ENCODE measurements around the gene DDB1. TPM values are rescaled to one million over a fixed set of nuclear protein-coding genes. Genes with fewer than 3 reads are reported as not detected.

DDB1 gene
- total RNA-seq, 1 donor from 2014 or later: 268 TPM

DNA sequence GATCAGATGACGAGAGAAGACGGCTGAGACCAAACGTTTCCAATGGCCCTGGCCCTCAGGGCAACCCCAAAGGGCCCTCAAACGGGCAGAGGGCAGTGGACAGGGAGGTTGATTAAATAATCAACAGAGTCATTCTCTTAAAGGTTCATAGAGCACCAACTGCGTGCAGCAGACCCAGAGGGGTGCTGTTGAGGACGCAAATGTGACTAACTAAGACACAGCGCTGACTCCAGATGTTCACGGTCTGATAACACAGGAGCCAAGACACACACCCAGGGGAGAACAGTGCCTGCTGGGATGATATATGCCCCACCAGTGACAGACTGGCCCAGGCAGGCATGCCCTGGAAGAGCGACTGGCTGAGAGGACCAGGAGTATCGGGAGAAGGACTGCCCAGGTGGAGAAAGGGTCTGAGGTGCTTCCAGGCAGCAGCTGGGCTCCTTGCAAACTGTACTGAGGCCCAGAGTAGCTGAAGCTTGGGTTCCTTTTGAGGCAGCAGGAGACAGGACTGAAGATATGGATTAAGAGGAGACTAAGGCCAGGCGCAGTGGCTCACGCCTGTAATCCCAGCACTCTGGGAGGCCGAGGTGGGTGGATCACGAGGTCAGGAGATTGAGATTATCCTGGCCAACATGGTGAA lies 45.4 kb downstream of the DDB1 start:
- H3K4me3 Mint-ChIP-seq: no peak overlapping the region
- H3K4me1 Mint-ChIP-seq: no peaks in the 10 kb centered on the region
- no peak overlapping the region for H3K27ac Mint-ChIP-seq
- H3K27me3 Mint-ChIP-seq: peaks cover 2% of the 10 kb centered on the region
- H3K9me3 Mint-ChIP-seq: no peaks in the 10 kb centered on the region
- DNase-seq: no peak
- intact Hi-C loops (cut with micrococcal nuclease): no loop called here
- H3K36me3 Mint-ChIP-seq (ENCODE audit: low read depth): peaks cover 9% of the 10 kb centered on the region

GRCh38 chr11:61283613-61284012 lies 49.3 kb downstream of the DDB1 start:
- Mint-ChIP-seq H3K36me3 (ENCODE audit: low read depth) (peaks cover 9% of the 10 kb centered on the region), H3K27me3 (no peaks in the 10 kb centered on the region), H3K4me1 (peaks cover 2% of the 10 kb centered on the region), H3K4me3 (no peak overlapping the region), H3K27ac (no peak overlapping the region), H3K9me3 (no peaks in the 10 kb centered on the region)
- intact Hi-C loops (cut with micrococcal nuclease): no loop called here
- DNase-seq: no peak

GRCh38 chr11:61281581-61282250 lies 51.2 kb downstream of the DDB1 start:
- Mint-ChIP-seq H3K4me3 (no peak overlapping the region), H3K36me3 (ENCODE audit: low read depth) (peaks cover 8% of the 10 kb centered on the region), H3K9me3 (no peaks in the 10 kb centered on the region), H3K4me1 (peaks cover 2% of the 10 kb centered on the region), H3K27ac (no peak overlapping the region), H3K27me3 (no peaks in the 10 kb centered on the region)
- intact Hi-C loops (cut with micrococcal nuclease): no loop called here
- peak; percentile 70 for DNase-seq

- Mint-ChIP-seq H3K9me3 (no peaks in the 10 kb centered on the region), H3K27me3 (no peaks in the 10 kb centered on the region), H3K4me1 (peaks cover 2% of the 10 kb centered on the region), H3K36me3 (ENCODE audit: low read depth) (peaks cover 6% of the 10 kb centered on the region), H3K4me3 (no peak overlapping the region), H3K27ac (no peak overlapping the region)
- intact Hi-C loops (cut with micrococcal nuclease): no loop called here
- no peak for DNase-seq
These were observed 51.9 kb downstream of the DDB1 start for GRCh38 chr11:61280883-61281580.

GRCh38 chr11:61279934-61280659 lies 52.8 kb downstream of the DDB1 start:
- Mint-ChIP-seq H3K9me3 (no peaks in the 10 kb centered on the region), H3K36me3 (ENCODE audit: low read depth) (peaks cover 2% of the 10 kb centered on the region), H3K27ac (no peak overlapping the region), H3K4me3 (no peak overlapping the region), H3K27me3 (no peaks in the 10 kb centered on the region), H3K4me1 (peaks cover 2% of the 10 kb centered on the region)
- intact Hi-C loops (cut with micrococcal nuclease): no loop called here
- no peak for DNase-seq

- intact Hi-C loops (cut with micrococcal nuclease): no loop called here
- no peak for DNase-seq
- no peak overlapping the region for H3K4me3 Mint-ChIP-seq
- H3K4me1 Mint-ChIP-seq: peaks cover 2% of the 10 kb centered on the region
- H3K27ac Mint-ChIP-seq: no peak overlapping the region
- no peaks in the 10 kb centered on the region for H3K9me3 Mint-ChIP-seq
- no peaks in the 10 kb centered on the region for H3K27me3 Mint-ChIP-seq
- H3K36me3 Mint-ChIP-seq (ENCODE audit: low read depth): no peaks in the 10 kb centered on the region
These were observed 54.9 kb downstream of the DDB1 start for GRCh38 chr11:61278001-61278470.

GRCh38 chr11:61277186-61278000 lies 55.5 kb downstream of the DDB1 start:
- no peak for DNase-seq

DNA sequence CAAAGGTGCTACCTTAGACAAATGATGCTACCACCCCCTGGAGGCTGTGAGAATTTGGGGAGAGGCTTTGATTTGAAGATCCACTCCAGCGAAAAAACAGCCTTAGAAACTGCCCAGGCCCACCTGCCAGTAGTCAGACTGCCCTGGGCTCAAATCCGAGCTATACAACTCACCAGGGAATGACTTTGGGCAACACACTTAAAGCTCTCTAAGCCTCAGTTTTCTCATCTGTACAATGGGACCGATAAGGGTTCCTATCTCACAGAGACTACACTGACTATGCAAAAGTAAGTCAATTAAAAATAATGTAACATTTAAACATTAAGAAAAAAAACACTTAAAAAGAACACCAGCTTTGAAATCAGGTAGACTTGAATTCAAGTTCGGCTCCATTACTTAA lies 57.7 kb downstream of the DDB1 start:
- no peak for DNase-seq
- Mint-ChIP-seq H3K27me3 (no peaks in the 10 kb centered on the region), H3K27ac (no peak overlapping the region), H3K9me3 (no peaks in the 10 kb centered on the region), H3K4me3 (no peak overlapping the region), H3K4me1 (peaks cover under 1% of the 10 kb centered on the region), H3K36me3 (ENCODE audit: low read depth) (no peaks in the 10 kb centered on the region)
- intact Hi-C loops (cut with micrococcal nuclease): no loop called here

More at GRCh38 chr11:61277186-61278000, 55.5 kb downstream of the DDB1 start:
- Mint-ChIP-seq H3K27me3 (no peaks in the 10 kb centered on the region), H3K4me3 (no peak overlapping the region), H3K9me3 (no peaks in the 10 kb centered on the region), H3K36me3 (ENCODE audit: low read depth) (no peaks in the 10 kb centered on the region), H3K4me1 (peaks cover 2% of the 10 kb centered on the region), H3K27ac (no peak overlapping the region)
- intact Hi-C loops (cut with micrococcal nuclease): no loop called here

GRCh38 chr11:61274084-61274483 lies 58.8 kb downstream of the DDB1 start:
- Mint-ChIP-seq H3K27ac (no peak overlapping the region), H3K4me3 (no peak overlapping the region), H3K36me3 (ENCODE audit: low read depth) (no peaks in the 10 kb centered on the region), H3K27me3 (no peaks in the 10 kb centered on the region), H3K9me3 (no peaks in the 10 kb centered on the region), H3K4me1 (peaks cover 2% of the 10 kb centered on the region)
- intact Hi-C loops (cut with micrococcal nuclease): no loop called here
- DNase-seq: no peak

DNA sequence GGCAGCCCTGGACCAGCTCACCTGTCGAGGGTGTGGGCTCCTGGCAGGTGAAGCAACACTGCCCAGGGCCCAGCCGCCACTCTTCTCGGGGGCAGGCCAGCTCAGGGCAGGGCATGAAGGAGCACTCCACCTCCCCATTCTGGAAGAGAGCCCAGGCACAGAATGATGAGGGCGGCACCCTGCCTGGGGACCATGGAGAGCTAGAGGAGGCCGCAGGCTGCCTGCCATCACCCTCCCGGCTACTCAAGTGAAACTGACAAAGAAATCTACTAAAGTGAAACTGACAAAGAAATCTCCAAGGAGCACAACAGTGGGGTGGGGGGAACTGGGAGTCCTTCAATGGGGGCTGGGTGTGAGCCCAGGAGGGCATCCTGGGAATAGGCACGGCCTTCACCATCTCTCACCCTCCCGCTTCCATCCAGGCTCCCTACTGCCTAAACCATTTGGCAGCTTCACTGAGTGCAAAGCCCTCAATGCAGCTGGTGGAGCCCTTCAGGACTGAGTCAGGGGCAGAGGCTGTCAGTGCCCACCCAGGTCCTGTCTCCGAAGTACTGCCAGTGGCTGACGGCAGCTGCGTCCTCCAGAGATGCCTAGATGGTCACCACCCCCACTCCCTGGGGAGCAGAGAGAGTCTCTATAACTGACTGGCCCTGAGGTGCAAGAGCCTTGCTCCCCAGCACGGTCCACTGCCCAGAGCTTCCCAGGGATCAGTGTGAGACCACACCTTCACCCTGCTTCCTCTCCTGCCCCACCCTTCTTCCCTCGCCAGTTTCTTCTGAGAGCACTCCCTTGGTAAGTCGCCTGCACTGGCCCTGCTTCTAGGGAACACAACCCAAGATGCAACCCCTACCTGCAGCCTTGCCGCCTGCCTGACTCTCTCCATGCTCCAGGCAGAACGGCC lies 59.5 kb downstream of the DDB1 start:
- intact Hi-C loops (cut with micrococcal nuclease): no loop called here
- Mint-ChIP-seq H3K27me3 (no peaks in the 10 kb centered on the region), H3K27ac (no peak overlapping the region), H3K36me3 (ENCODE audit: low read depth) (no peaks in the 10 kb centered on the region), H3K4me3 (no peak overlapping the region), H3K9me3 (no peaks in the 10 kb centered on the region), H3K4me1 (peaks cover 2% of the 10 kb centered on the region)
- no peak for DNase-seq

GRCh38 chr11:61272731-61273130 lies 60.2 kb downstream of the DDB1 start:
- no peak overlapping the region for H3K27ac Mint-ChIP-seq
- peaks cover 2% of the 10 kb centered on the region for H3K4me1 Mint-ChIP-seq
- no peaks in the 10 kb centered on the region for H3K36me3 Mint-ChIP-seq (ENCODE audit: low read depth)
- no peaks in the 10 kb centered on the region for H3K9me3 Mint-ChIP-seq
- intact Hi-C loops (cut with micrococcal nuclease): no loop called here
- H3K4me3 Mint-ChIP-seq: no peak overlapping the region
- H3K27me3 Mint-ChIP-seq: no peaks in the 10 kb centered on the region
- no peak for DNase-seq

DNA sequence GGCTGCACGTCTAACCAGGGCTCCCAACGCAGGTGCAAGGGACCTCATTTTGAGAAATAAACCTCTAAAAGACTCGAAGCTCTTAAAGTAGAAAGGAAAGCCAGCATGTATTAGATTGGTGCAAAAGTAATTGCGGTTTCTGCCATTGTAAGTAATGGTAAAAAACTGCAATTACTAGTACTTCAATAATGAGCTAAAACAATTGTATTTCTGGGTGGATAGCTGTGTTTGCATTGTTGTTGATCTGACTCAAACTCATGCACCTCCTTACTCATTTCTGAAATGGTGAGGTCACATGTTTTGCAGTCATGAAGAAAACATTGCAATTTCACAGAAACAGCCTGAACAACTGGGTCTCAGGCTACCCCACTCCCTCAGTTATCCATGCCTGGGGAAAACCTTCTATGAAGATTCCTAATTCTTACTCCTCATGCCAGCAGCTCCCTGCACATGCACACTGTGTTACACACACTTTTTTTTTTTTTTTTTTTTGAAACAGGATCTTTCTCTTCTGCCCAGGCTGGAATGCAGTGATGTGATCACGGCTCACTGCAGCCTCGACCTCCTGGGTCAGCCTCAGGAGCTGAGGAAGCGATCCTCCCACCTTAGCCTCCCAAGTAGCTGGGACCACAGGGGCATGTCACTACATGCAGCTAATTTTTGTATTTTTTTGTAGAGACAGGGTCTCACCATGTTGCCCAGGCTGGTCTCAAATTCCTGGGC lies 62.4 kb downstream of the DDB1 start:
- H3K27me3 Mint-ChIP-seq: no peaks in the 10 kb centered on the region
- no peaks in the 10 kb centered on the region for H3K36me3 Mint-ChIP-seq (ENCODE audit: low read depth)
- no peaks in the 10 kb centered on the region for H3K9me3 Mint-ChIP-seq
- intact Hi-C loops (cut with micrococcal nuclease): no loop called here
- H3K27ac Mint-ChIP-seq: peak overlapping the region; percentile 34
- H3K4me1 Mint-ChIP-seq: peaks cover 2% of the 10 kb centered on the region
- DNase-seq: peak; percentile 67
- H3K4me3 Mint-ChIP-seq: no peak overlapping the region

Data from activated CD4-positive, alpha-beta T cell treated with anti-CD3 and anti-CD28 coated beads, Interleukin-2, amount 10 ng/mL, durations not matched to agents 24 days and 14 days (primary cell).